ENCODE data around the gene GABBR1.
A peak's percentile ranks its signal among the peaks of the same experiment; 100 is the strongest.

GABBR1 gene

GRCh38 chr6:29655658-29656057 is 22.7 kb upstream of the GABBR1 start:
- Histone ChIP-seq H3K27ac (ENCODE audit: poor library complexity, severe bottlenecking) (no peak overlapping the region), H3K4me1 (ENCODE audit: insufficient read depth, poor library complexity, severe bottlenecking) (no peaks in the 10 kb centered on the region), H3K9me3 (ENCODE audit: severe bottlenecking) (no peaks in the 10 kb centered on the region), H3K36me3 (ENCODE audit: low read depth) (no peaks in the 10 kb centered on the region), H3K4me3 (ENCODE audit: severe bottlenecking) (no peak overlapping the region), H3K27me3 (ENCODE audit: insufficient read depth, poor library complexity, severe bottlenecking) (no peaks in the 10 kb centered on the region)
- DNase-seq (ENCODE audit: low spot score) = no peak
- TF ChIP-seq CTCF (IDR thresholded peaks at IDR 0.05; ENCODE audit: poor library complexity, severe bottlenecking) = no peak
- ATAC-seq (ENCODE audit: low read depth) = no peak

- DNase-seq (ENCODE audit: low spot score) = no peak
- no peak; the same call in 2 of the 3 replicates for ATAC-seq (ENCODE audit: low read depth)
Measured at GRCh38 chr6:29653452-29654038, 20.6 kb upstream of the GABBR1 start.

GRCh38 chr6:29652198-29652584 is 19.2 kb upstream of the GABBR1 start:
- Histone ChIP-seq H3K27ac (ENCODE audit: poor library complexity, severe bottlenecking) (no peak overlapping the region), H3K27me3 (ENCODE audit: insufficient read depth, poor library complexity, severe bottlenecking) (no peaks in the 10 kb centered on the region), H3K4me3 (ENCODE audit: severe bottlenecking) (no peak overlapping the region), H3K36me3 (ENCODE audit: low read depth) (peaks cover 5% of the 10 kb centered on the region; the same call in 1 of the 2 replicates), H3K4me1 (ENCODE audit: insufficient read depth, poor library complexity, severe bottlenecking) (peaks cover 3% of the 10 kb centered on the region), H3K9me3 (ENCODE audit: severe bottlenecking) (no peaks in the 10 kb centered on the region)
- no peak for DNase-seq (ENCODE audit: low spot score)
- TF ChIP-seq CTCF (IDR thresholded peaks at IDR 0.05; ENCODE audit: poor library complexity, severe bottlenecking) = no peak
- no peak for ATAC-seq (ENCODE audit: low read depth)

More at GRCh38 chr6:29653452-29654038, 20.6 kb upstream of the GABBR1 start:
- Histone ChIP-seq H3K27ac (ENCODE audit: poor library complexity, severe bottlenecking) (no peak overlapping the region), H3K36me3 (ENCODE audit: low read depth) (no peaks in the 10 kb centered on the region), H3K4me1 (ENCODE audit: insufficient read depth, poor library complexity, severe bottlenecking) (peaks cover 3% of the 10 kb centered on the region), H3K9me3 (ENCODE audit: severe bottlenecking) (no peaks in the 10 kb centered on the region), H3K4me3 (ENCODE audit: severe bottlenecking) (no peak overlapping the region), H3K27me3 (ENCODE audit: insufficient read depth, poor library complexity, severe bottlenecking) (no peaks in the 10 kb centered on the region)
- peak; percentile 95 for TF ChIP-seq CTCF (IDR thresholded peaks at IDR 0.05; ENCODE audit: poor library complexity, severe bottlenecking)

- Histone ChIP-seq H3K27me3 (ENCODE audit: insufficient read depth, poor library complexity, severe bottlenecking) (no peaks in the 10 kb centered on the region), H3K4me3 (ENCODE audit: severe bottlenecking) (no peak overlapping the region), H3K36me3 (ENCODE audit: low read depth) (peaks cover 6% of the 10 kb centered on the region; the same call in 1 of the 2 replicates), H3K4me1 (ENCODE audit: insufficient read depth, poor library complexity, severe bottlenecking) (peaks cover 3% of the 10 kb centered on the region), H3K27ac (ENCODE audit: poor library complexity, severe bottlenecking) (no peak overlapping the region), H3K9me3 (ENCODE audit: severe bottlenecking) (no peaks in the 10 kb centered on the region)
- peak; percentile 81 for TF ChIP-seq CTCF (IDR thresholded peaks at IDR 0.05; ENCODE audit: poor library complexity, severe bottlenecking)
- ATAC-seq (ENCODE audit: low read depth) (no peak), DNase-seq (ENCODE audit: low spot score) (no peak)
Measured at GRCh38 chr6:29651413-29652197, 18.6 kb upstream of the GABBR1 start.
